ENCODE results near the gene PNLIPRP1. TPM values are rescaled to one million over a fixed set of nuclear protein-coding genes. Genes with fewer than 3 reads are reported as not detected.

The PNLIPRP1 gene
- total RNA-seq, 1 experiment from 2014 or later = not detected

DNA sequence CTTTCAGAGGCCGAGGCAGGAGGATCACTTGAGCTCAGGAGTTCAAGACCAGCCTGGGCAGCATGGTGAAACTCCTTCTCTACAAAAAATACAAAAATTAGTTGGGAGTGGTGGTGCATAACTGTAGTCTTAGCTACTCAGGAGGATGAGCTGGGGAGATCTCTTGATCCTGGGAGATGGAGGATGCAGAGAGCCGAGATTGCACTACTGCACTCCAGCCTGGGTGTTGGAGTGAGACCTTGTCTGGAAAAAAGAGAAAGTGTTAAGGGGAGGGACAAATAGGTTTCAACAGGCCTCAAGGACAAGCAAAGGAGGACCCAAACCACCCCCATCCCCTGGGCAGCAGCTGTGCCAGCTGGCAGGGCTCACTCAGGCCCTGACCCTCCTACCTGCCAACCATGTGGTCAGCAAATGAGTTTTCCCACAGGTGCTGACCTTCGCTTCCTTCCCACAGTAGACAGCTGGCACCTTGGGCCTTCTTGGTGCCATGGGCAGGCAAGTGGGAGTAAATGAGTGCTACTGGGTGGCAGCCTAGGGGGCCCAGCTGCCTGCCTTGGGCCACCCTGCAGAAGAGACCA is 24.5 kb downstream of the PNLIPRP1 start:
- no peak overlapping the region for H3K27ac ChIP-seq (ENCODE audit: insufficient read length, low read depth, low read length)
- H2AK5ac ChIP-seq (ENCODE audit: insufficient read length, low read length) = no peak overlapping the region
- H2AFZ ChIP-seq (ENCODE audit: low read length) = no peak overlapping the region
- no peaks in the 10 kb centered on the region for H3K9me3 ChIP-seq (ENCODE audit: control insufficient read depth, low read depth, low read length)
- H3K27me3 ChIP-seq (ENCODE audit: insufficient read depth, low read length) = no peaks in the 10 kb centered on the region; the same call in 1 of the 2 replicates
- no peak for DNase-seq
- no peak overlapping the region for H2BK5ac ChIP-seq (ENCODE audit: insufficient read length, low read length)
- no peak overlapping the region for H3K56ac ChIP-seq (ENCODE audit: insufficient read length, low read depth, low read length)
- H3K79me1 ChIP-seq (ENCODE audit: insufficient read depth, low read depth, low read length, poor library complexity, severe bottlenecking) = no peaks in the 10 kb centered on the region
- H2BK120ac ChIP-seq (ENCODE audit: low read depth, low read length, poor library complexity, severe bottlenecking) = no peak overlapping the region
- H2BK20ac ChIP-seq (ENCODE audit: low read depth, low read length, poor library complexity, severe bottlenecking) = no peak overlapping the region
- TF ChIP-seq, protein P1, sequence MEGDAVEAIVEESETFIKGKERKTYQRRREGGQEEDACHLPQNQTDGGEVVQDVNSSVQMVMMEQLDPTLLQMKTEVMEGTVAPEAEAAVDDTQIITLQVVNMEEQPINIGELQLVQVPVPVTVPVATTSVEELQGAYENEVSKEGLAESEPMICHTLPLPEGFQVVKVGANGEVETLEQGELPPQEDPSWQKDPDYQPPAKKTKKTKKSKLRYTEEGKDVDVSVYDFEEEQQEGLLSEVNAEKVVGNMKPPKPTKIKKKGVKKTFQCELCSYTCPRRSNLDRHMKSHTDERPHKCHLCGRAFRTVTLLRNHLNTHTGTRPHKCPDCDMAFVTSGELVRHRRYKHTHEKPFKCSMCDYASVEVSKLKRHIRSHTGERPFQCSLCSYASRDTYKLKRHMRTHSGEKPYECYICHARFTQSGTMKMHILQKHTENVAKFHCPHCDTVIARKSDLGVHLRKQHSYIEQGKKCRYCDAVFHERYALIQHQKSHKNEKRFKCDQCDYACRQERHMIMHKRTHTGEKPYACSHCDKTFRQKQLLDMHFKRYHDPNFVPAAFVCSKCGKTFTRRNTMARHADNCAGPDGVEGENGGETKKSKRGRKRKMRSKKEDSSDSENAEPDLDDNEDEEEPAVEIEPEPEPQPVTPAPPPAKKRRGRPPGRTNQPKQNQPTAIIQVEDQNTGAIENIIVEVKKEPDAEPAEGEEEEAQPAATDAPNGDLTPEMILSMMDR (conservative IDR thresholded peaks at IDR 0.05) = no peak
- H3K4ac ChIP-seq (ENCODE audit: low read depth, low read length) = no peak overlapping the region
- H4K8ac ChIP-seq (replicated peaks; ENCODE audit: insufficient read length, low read depth, low read length) = no peak overlapping the region
- H3K4me1 ChIP-seq (ENCODE audit: insufficient read depth, low read length) = no peaks in the 10 kb centered on the region
- H2BK12ac ChIP-seq (ENCODE audit: insufficient read length, low read depth, low read length) = no peak overlapping the region
- peaks cover 10 to 18% of the 10 kb centered on the region in 2 experiments for H3K4me1 Mint-ChIP-seq
- H3K9me3 Mint-ChIP-seq = peaks cover 9 to 10% of the 10 kb centered on the region in 2 experiments; a peak in 3 of 5 replicates
- H3K4me3 Mint-ChIP-seq = no peak overlapping the region
- WGBS (ENCODE audit: extremely low coverage, insufficient read length, low lambda C conversion rate) = no CpG with 5 or more reads among the region's 3 CpGs
- H3K27me3 Mint-ChIP-seq (ENCODE audit: low read depth) = peaks cover 9% of the 10 kb centered on the region
- H3K4me2 ChIP-seq (ENCODE audit: insufficient read depth, insufficient read length, low read length) = no peak overlapping the region
- no peak overlapping the region for H4K5ac ChIP-seq (ENCODE audit: insufficient read length, low read depth, low read length)
- no peak overlapping the region for H4K91ac ChIP-seq (ENCODE audit: insufficient read length, low read depth, low read length)
- no peak overlapping the region; a peak in 1 of 7 replicates for H3K27ac Mint-ChIP-seq
- H3K23me2 ChIP-seq (ENCODE audit: insufficient read length, low read depth, low read length, poor library complexity, severe bottlenecking) = no peaks in the 10 kb centered on the region
- H3K18ac ChIP-seq (ENCODE audit: insufficient read length, low read depth, low read length) = no peak overlapping the region
- peaks cover 0 to 4% (median 4%) of the 10 kb centered on the region in 3 experiments; a peak in 2 of 7 replicates for H3K36me3 Mint-ChIP-seq (ENCODE audit: insufficient read depth in 1 of 3, low read depth in 3 of 3)
- no peak overlapping the region for H2BK15ac ChIP-seq (ENCODE audit: low read depth, low read length)
- H3K14ac ChIP-seq (ENCODE audit: insufficient read depth, low read length) = no peak overlapping the region
- no peak overlapping the region for H3K9ac ChIP-seq (ENCODE audit: extremely low read depth, insufficient read length, low read length)
- H3T11ph ChIP-seq (ENCODE audit: low read length) = no peak overlapping the region
- H3K23ac ChIP-seq (ENCODE audit: insufficient read length, low read depth, low read length) = no peak overlapping the region
- H3K79me2 ChIP-seq (ENCODE audit: insufficient read depth, low read length) = no peaks in the 10 kb centered on the region
- no peaks in the 10 kb centered on the region for H4K20me1 ChIP-seq (ENCODE audit: control insufficient read depth, insufficient read depth, insufficient read length)

All from H9 (cell line).